NCI-H82 (cell line): ENCODE measurements around the gene LUC7L3.
A peak's percentile ranks its signal among the peaks of the same experiment; 100 is the strongest.
"Not testable (repeated sequence)": the region's sequence is repeated elsewhere in the genome, so short reads cannot be mapped to it uniquely, and the experiment has no call there.

Source experiments
- DNase-seq: peaks from one replicate; lab custom pipeline; 2025; lab: John Stamatoyannopoulos, UW

LUC7L3 gene

GRCh38 chr17:50686494-50687199 is 32.8 kb upstream of the LUC7L3 start:
- no peak for DNase-seq

- DNase-seq: no peak
Measured at GRCh38 chr17:50687200-50688066, 32.0 kb upstream of the LUC7L3 start.

GRCh38 chr17:50688245-50688644 is 31.2 kb upstream of the LUC7L3 start:
- DNase-seq: no peak

GRCh38 chr17:50689251-50689650 is 30.2 kb upstream of the LUC7L3 start:
- peak; percentile 72 for DNase-seq

GRCh38 chr17:50689956-50690886 is 29.2 kb upstream of the LUC7L3 start:
- DNase-seq: peak; percentile 44

- DNase-seq: no peak
Measured at GRCh38 chr17:50690887-50691549, 28.4 kb upstream of the LUC7L3 start.

GRCh38 chr17:50691550-50692447 is 27.6 kb upstream of the LUC7L3 start:
- no peak for DNase-seq

GRCh38 chr17:50692448-50693035 is 26.9 kb upstream of the LUC7L3 start:
- no peak for DNase-seq

- no peak for DNase-seq
Measured at GRCh38 chr17:50693036-50693682, 26.2 kb upstream of the LUC7L3 start.

- no peak for DNase-seq
Measured at GRCh38 chr17:50696365-50696879, 23.0 kb upstream of the LUC7L3 start.

GRCh38 chr17:50697062-50697461 is 22.3 kb upstream of the LUC7L3 start:
- DNase-seq: no peak

GRCh38 chr17:50697663-50698272 is 21.6 kb upstream of the LUC7L3 start:
- DNase-seq: no peak

- no peak for DNase-seq
Measured at GRCh38 chr17:50699410-50699809, 20.0 kb upstream of the LUC7L3 start.

- no peak for DNase-seq
Measured at GRCh38 chr17:50703162-50703561, 16.2 kb upstream of the LUC7L3 start.

- peak; percentile 92 for DNase-seq
Measured at GRCh38 chr17:50707289-50708049, 11.9 kb upstream of the LUC7L3 start, which contains the start of gene ANKRD40. ANKRD40 (minus strand) TSS chr17:50707914; CDS start chr17:50707654, 260 bp downstream.

- peak; percentile 55 for DNase-seq
Measured at GRCh38 chr17:50708050-50709000, 11.1 kb upstream of the LUC7L3 start.

GRCh38 chr17:50709053-50709452 is 10.3 kb upstream of the LUC7L3 start:
- DNase-seq: not testable (repeated sequence)
